SU-DHL-6 (cell line): ENCODE data around the gene DCDC1.

Experiments
- CTCF ChIP-seq: fragments of 200-600 bp; sonication (generic); IDR thresholded peaks from one replicate; pipeline ENCODE4 v1.5.1; 2017; ENCODE audit warnings: antibody characterized with exemption, mild to moderate bottlenecking, low read length, moderate library complexity; ENCODE audit not compliant: insufficient read depth, poor library complexity, severe bottlenecking
- EZH2phosphoT487 ChIP-seq: fragments of 200-600 bp; sonication (generic), shearing (Covaris generic); conservative IDR thresholded peaks from 2 replicates; pipeline ENCODE4 v1.6.1; 2018; ENCODE audit warnings: mild to moderate bottlenecking, antibody characterized with exemption, low read length, moderate library complexity, mixed read lengths

GRCh38 chr11:30853439-30853838 is 516.1 kb downstream of the DCDC1 start:
- TF ChIP-seq CTCF = no peak
- TF ChIP-seq EZH2phosphoT487 = no peak
